GM23338 (cell line): Measurements from ENCODE around the gene TMEM247. TPM values are rescaled to one million over a fixed set of nuclear protein-coding genes. Genes with fewer than 3 reads are reported as not detected.

Source experiments
- ATAC-seq: fragments of 200-7000 bp; cut with Tn5 transposase; 3 replicates; pipeline ENCODE4 v1.9.1; 2020
- DNase-seq: peaks from one replicate; pipeline ENCODE4 v3.0.0-alpha.2; 2015; ENCODE audit warnings: low spot score
- H2AFZ ChIP-seq: fragments of 200-600 bp; sonication (generic); 2 replicates; pipeline ENCODE4 v1.8.0; 2016; ENCODE audit warnings: antibody characterized with exemption, mild to moderate bottlenecking, moderate library complexity
- H3F3A ChIP-seq: fragments of 200-600 bp; sonication (generic); replicated peaks from 2 replicates; pipeline ENCODE4 v1.8.0; 2017; ENCODE audit warnings: antibody characterized with exemption, mixed run types, low read depth
- H3K27ac ChIP-seq: fragments of 200-600 bp; sonication (generic); 2 replicates; pipeline ENCODE4 v1.6.1; 2016; ENCODE audit warnings: low read depth
- H3K27me3 ChIP-seq: fragments of 200-600 bp; sonication (generic); 2 replicates; pipeline ENCODE4 v1.8.0; 2016; ENCODE audit warnings: mild to moderate bottlenecking, mixed run types, moderate library complexity; ENCODE audit not compliant: insufficient read depth
- H3K36me3 ChIP-seq: fragments of 200-600 bp; sonication (generic); 2 replicates; pipeline ENCODE4 v1.8.0; 2016; ENCODE audit warnings: mild to moderate bottlenecking; ENCODE audit not compliant: insufficient read depth
- H3K4me1 ChIP-seq: fragments of 200-600 bp; sonication (generic); 2 replicates; pipeline ENCODE4 v1.8.0; 2016; ENCODE audit warnings: mild to moderate bottlenecking, moderate library complexity; ENCODE audit not compliant: insufficient read depth
- H3K4me2 ChIP-seq: fragments of 200-600 bp; sonication (generic); 2 replicates; pipeline ENCODE4 v1.7.1; 2017; ENCODE audit warnings: mixed run types
- H3K4me3 ChIP-seq: fragments of 200-600 bp; sonication (generic); 2 replicates; pipeline ENCODE4 v1.6.1; 2016; ENCODE audit warnings: mixed run types
- H3K79me2 ChIP-seq: fragments of 200-600 bp; sonication (generic); replicated peaks from 2 replicates; pipeline ENCODE4 v1.8.0; 2017; ENCODE audit warnings: mild to moderate bottlenecking; ENCODE audit not compliant: insufficient read depth
- H3K9me2 ChIP-seq: fragments of 200-600 bp; sonication (generic); 2 replicates; pipeline ENCODE4 v1.8.0; 2017; ENCODE audit not compliant: insufficient read depth
- H4K20me1 ChIP-seq: fragments of 200-600 bp; sonication (generic); replicated peaks from 2 replicates; pipeline ENCODE4 v1.8.0; 2017; ENCODE audit warnings: mild to moderate bottlenecking; ENCODE audit not compliant: insufficient read depth
- H3K27ac Mint-ChIP-seq: 2 replicates; pipeline ENCODE4 v1.8.0; 2020; ENCODE audit warnings: inconsistent platforms, mild to moderate bottlenecking, moderate library complexity, mixed read lengths
- H3K27me3 Mint-ChIP-seq: 3 replicates; pipeline ENCODE4 v1.8.0; 2022; ENCODE audit warnings: low read depth, mild to moderate bottlenecking, moderate library complexity, mixed read lengths, inconsistent platforms; ENCODE audit not compliant: insufficient read depth, poor library complexity
- H3K36me3 Mint-ChIP-seq: 3 replicates; pipeline ENCODE4 v1.8.0; 2021; ENCODE audit warnings: low read depth, mild to moderate bottlenecking, inconsistent platforms, moderate library complexity, mixed read lengths
- H3K4me1 Mint-ChIP-seq: 3 replicates; pipeline ENCODE4 v1.8.0; 2020; ENCODE audit warnings: mild to moderate bottlenecking, inconsistent platforms, mixed read lengths
- H3K4me3 Mint-ChIP-seq: 3 replicates; pipeline ENCODE4 v1.8.0; 2021; ENCODE audit warnings: moderate library complexity, mild to moderate bottlenecking, inconsistent platforms, mixed read lengths
- H3K9me3 Mint-ChIP-seq: 3 replicates; pipeline ENCODE4 v1.8.0; 2020; ENCODE audit warnings: moderate library complexity, mild to moderate bottlenecking, inconsistent platforms, mixed read lengths
- CREB1 ChIP-seq: fragments of 250-450 bp; sonication (Bioruptor Pico); IDR thresholded peaks from 2 replicates; pipeline ENCODE4 v1.5.0; 2020; ENCODE audit warnings: low read depth, mild to moderate bottlenecking, moderate library complexity
- EZH2phosphoT487 ChIP-seq: fragments of 200-600 bp; sonication (generic); IDR thresholded peaks from one replicate; pipeline ENCODE4 v1.8.1; 2018; ENCODE audit warnings: antibody characterized with exemption; ENCODE audit not compliant: unreplicated experiment
- POLR2AphosphoS5 ChIP-seq: IDR thresholded peaks from 2 replicates; pipeline ENCODE4 v1.6.1; 2016; ENCODE audit warnings: antibody characterized with exemption, low read depth
- ZNF114 ChIP-seq: fragments of 250-450 bp; sonication (Bioruptor Pico); IDR thresholded peaks from 2 replicates; pipeline ENCODE4 v1.5.0; 2020; ENCODE audit warnings: mild to moderate bottlenecking, moderate library complexity
- ZNF331 ChIP-seq: fragments of 250-450 bp; sonication (Bioruptor Pico); IDR thresholded peaks from 2 replicates; pipeline ENCODE4 v1.5.0; 2020; ENCODE audit warnings: low read depth, mild to moderate bottlenecking, moderate library complexity
- polyA plus RNA-seq: library from polyadenylated mRNA; unstranded; fragments of >200 nt; fragmentation: Nextera tagmentation; extraction: Ambion mirVana; gene quantifications from 2 replicates; pipeline ENCODE4 v1.2.1, GENCODE V29; 2016
- total RNA-seq: library from RNA; depleted of rRNA; stranded (reverse); fragments of >200 nt; shearing (Covaris generic); gene quantifications from 2 replicates; pipeline ENCODE4 v1.2.3, GENCODE V29; 2014
- TF ChIP-seq, protein P1 (sequence below): IDR thresholded peaks from one replicate; pipeline ENCODE4 v1.6.1; 2018; ENCODE audit warnings: antibody characterized with exemption; ENCODE audit not compliant: unreplicated experiment
- TF ChIP-seq, protein P2 (sequence below): fragments of 250-450 bp; sonication (Bioruptor Pico); IDR thresholded peaks from 2 replicates; pipeline ENCODE4 v1.5.0; 2020; ENCODE audit warnings: mild to moderate bottlenecking, moderate library complexity

The TMEM247 gene
- total and polyA plus RNA-seq, 2 experiments from 2014 or later: not detected

DNA sequence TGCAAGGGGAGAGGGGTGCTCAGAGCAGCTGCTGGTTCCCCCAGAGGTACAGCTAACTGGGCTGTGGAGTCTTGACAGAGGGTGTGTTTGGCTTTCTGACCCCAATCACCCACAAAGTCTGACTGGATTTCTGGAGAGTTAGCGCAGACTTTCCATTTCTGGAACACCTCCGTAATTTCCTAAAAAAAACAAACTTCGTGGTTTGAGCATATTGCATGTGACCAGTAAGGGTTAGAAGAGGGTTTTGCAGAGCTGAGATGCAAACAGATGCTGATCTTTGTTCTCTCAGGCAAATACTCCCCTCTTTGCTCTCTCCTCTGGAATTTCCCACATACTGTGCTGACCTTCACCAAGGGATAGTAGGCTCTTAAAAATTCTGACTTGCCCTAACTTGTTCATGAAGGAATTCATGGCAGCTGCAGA, 44.5 kb upstream of the TMEM247 start:
- no peaks in the 10 kb centered on the region for H3K79me2 ChIP-seq
- H3K27me3 ChIP-seq: no peaks in the 10 kb centered on the region
- no peaks in the 10 kb centered on the region for H4K20me1 ChIP-seq
- Mint-ChIP-seq H3K4me1 (peaks cover 4% of the 10 kb centered on the region; the same call in 2 of the 3 replicates), H3K9me3 (no peaks in the 10 kb centered on the region), H3K27ac (no peak overlapping the region), H3K27me3 (peaks cover 2% of the 10 kb centered on the region), H3K36me3 (no peaks in the 10 kb centered on the region), H3K4me3 (no peak overlapping the region)
- no peak overlapping the region for H2AFZ ChIP-seq
- H3K4me1 ChIP-seq: no peaks in the 10 kb centered on the region; the same call in 1 of the 2 replicates
- no peaks in the 10 kb centered on the region for H3K36me3 ChIP-seq
- DNase-seq: peak; percentile 10
- H3K9me2 ChIP-seq: peaks cover 29% of the 10 kb centered on the region
- H3K4me2 ChIP-seq: 0 out of 2 replicates have a peak overlapping the region, but pooled peaks have one; percentile 22
- no peak overlapping the region for H3K4me3 ChIP-seq
- H3F3A ChIP-seq: no peaks in the 10 kb centered on the region
- ATAC-seq: peak; percentile 72
- TF ChIP-seq, protein P1, sequence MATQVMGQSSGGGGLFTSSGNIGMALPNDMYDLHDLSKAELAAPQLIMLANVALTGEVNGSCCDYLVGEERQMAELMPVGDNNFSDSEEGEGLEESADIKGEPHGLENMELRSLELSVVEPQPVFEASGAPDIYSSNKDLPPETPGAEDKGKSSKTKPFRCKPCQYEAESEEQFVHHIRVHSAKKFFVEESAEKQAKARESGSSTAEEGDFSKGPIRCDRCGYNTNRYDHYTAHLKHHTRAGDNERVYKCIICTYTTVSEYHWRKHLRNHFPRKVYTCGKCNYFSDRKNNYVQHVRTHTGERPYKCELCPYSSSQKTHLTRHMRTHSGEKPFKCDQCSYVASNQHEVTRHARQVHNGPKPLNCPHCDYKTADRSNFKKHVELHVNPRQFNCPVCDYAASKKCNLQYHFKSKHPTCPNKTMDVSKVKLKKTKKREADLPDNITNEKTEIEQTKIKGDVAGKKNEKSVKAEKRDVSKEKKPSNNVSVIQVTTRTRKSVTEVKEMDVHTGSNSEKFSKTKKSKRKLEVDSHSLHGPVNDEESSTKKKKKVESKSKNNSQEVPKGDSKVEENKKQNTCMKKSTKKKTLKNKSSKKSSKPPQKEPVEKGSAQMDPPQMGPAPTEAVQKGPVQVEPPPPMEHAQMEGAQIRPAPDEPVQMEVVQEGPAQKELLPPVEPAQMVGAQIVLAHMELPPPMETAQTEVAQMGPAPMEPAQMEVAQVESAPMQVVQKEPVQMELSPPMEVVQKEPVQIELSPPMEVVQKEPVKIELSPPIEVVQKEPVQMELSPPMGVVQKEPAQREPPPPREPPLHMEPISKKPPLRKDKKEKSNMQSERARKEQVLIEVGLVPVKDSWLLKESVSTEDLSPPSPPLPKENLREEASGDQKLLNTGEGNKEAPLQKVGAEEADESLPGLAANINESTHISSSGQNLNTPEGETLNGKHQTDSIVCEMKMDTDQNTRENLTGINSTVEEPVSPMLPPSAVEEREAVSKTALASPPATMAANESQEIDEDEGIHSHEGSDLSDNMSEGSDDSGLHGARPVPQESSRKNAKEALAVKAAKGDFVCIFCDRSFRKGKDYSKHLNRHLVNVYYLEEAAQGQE: no peak
- TF ChIP-seq CREB1 (CRISPR knock-in tag) (no peak), ZNF114 (CRISPR knock-in tag) (no peak), POLR2AphosphoS5 (no peak), ZNF331 (CRISPR knock-in tag) (no peak), EZH2phosphoT487 (no peak)
- TF ChIP-seq, protein P2, sequence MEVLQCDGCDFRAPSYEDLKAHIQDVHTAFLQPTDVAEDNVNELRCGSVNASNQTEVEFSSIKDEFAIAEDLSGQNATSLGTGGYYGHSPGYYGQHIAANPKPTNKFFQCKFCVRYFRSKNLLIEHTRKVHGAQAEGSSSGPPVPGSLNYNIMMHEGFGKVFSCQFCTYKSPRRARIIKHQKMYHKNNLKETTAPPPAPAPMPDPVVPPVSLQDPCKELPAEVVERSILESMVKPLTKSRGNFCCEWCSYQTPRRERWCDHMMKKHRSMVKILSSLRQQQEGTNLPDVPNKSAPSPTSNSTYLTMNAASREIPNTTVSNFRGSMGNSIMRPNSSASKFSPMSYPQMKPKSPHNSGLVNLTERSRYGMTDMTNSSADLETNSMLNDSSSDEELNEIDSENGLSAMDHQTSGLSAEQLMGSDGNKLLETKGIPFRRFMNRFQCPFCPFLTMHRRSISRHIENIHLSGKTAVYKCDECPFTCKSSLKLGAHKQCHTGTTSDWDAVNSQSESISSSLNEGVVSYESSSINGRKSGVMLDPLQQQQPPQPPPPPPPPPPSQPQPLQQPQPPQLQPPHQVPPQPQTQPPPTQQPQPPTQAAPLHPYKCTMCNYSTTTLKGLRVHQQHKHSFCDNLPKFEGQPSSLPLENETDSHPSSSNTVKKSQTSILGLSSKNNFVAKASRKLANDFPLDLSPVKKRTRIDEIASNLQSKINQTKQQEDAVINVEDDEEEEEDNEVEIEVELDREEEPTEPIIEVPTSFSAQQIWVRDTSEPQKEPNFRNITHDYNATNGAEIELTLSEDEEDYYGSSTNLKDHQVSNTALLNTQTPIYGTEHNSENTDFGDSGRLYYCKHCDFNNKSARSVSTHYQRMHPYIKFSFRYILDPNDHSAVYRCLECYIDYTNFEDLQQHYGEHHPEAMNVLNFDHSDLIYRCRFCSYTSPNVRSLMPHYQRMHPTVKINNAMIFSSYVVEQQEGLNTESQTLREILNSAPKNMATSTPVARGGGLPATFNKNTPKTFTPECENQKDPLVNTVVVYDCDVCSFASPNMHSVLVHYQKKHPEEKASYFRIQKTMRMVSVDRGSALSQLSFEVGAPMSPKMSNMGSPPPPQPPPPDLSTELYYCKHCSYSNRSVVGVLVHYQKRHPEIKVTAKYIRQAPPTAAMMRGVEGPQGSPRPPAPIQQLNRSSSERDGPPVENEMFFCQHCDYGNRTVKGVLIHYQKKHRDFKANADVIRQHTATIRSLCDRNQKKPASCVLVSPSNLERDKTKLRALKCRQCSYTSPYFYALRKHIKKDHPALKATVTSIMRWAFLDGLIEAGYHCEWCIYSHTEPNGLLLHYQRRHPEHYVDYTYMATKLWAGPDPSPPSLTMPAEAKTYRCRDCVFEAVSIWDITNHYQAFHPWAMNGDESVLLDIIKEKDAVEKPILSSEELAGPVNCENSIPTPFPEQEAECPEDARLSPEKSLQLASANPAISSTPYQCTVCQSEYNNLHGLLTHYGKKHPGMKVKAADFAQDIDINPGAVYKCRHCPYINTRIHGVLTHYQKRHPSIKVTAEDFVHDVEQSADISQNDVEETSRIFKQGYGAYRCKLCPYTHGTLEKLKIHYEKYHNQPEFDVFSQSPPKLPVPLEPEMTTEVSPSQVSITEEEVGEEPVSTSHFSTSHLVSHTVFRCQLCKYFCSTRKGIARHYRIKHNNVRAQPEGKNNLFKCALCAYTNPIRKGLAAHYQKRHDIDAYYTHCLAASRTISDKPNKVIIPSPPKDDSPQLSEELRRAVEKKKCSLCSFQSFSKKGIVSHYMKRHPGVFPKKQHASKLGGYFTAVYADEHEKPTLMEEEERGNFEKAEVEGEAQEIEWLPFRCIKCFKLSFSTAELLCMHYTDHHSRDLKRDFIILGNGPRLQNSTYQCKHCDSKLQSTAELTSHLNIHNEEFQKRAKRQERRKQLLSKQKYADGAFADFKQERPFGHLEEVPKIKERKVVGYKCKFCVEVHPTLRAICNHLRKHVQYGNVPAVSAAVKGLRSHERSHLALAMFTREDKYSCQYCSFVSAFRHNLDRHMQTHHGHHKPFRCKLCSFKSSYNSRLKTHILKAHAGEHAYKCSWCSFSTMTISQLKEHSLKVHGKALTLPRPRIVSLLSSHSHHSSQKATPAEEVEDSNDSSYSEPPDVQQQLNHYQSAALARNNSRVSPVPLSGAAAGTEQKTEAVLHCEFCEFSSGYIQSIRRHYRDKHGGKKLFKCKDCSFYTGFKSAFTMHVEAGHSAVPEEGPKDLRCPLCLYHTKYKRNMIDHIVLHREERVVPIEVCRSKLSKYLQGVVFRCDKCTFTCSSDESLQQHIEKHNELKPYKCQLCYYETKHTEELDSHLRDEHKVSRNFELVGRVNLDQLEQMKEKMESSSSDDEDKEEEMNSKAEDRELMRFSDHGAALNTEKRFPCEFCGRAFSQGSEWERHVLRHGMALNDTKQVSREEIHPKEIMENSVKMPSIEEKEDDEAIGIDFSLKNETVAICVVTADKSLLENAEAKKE: peak; percentile 71; the same call in 1 of the 2 replicates
- no peak overlapping the region for H3K27ac ChIP-seq
